Erythroblast (primary cell): ENCODE results near the gene CA5A.

Experiments
- GATA1 ChIP-seq: IDR thresholded peaks from 2 replicates; pipeline ENCODE4 v1.6.1; 2011; ENCODE audit warnings: low read depth, mild to moderate bottlenecking, control low read depth, low read length, moderate library complexity
- POLR2A ChIP-seq: IDR thresholded peaks from 2 replicates; pipeline ENCODE4 v1.6.1; 2011; ENCODE audit warnings: mild to moderate bottlenecking, low read length

- no peak for TF ChIP-seq POLR2A
- TF ChIP-seq GATA1 = no peak
Observed at GRCh38 chr16:87929986-87930385, 6.3 kb downstream of the CA5A start.
